Measurements from ENCODE around the gene PARD6A.

PARD6A gene

DNA sequence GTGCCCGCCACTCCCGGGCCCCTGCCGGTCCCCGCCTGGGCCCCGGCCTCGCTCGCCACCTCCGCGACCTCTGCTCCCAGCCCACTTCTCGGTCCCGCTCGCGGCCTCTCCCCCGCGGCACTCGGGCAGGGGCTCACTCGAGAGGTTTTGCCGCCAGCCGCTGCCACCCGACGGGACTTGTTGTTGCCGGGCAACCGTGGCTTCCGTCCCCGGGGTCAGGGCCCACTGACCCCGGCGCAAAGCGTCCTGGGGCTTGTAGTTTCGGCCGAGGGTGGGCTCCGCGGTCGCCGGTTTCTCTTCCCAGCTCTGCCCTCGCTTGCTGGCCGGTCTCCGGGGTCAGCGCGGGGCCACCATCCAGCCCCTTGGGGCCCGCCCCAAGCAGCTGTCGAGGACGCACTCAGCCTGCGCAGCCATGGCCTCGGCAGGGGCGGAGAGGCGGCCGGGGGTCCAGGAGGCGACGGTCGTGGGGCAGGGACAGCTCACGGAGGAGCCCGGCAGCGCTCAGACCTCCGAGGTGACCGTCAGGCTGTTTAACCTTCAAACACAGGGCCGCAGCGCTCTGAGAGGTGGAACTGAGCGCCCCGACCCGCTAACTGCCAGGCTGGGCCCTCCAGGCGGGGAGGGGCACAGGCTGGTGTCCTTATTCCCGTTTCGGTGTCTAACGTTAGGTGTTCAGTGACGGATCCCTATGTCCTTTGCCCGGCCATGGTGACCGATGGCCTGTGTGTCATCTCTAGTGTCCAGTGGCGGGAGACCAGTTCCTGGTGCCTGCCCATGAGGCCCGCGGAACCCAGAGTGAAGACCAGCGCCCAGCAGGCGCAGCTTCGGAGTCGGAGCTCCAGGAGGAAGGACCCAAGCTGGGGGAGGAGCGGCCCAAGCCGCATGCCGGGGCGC, 6.0 kb downstream of the PARD6A start, which contains the start of the genes C16orf86 and ENKD1:
Gene C16orf86 (plus strand): TSS at position 256 of the 894 bp plus-strand sequence. CDS start 157 bp downstream, at position 413.
Gene ENKD1 (minus strand): TSS at position 192 of the 894 bp plus-strand sequence. CDS start 308 bp downstream, outside the sequence.
- DNase-seq = peak; percentile 85

DNA sequence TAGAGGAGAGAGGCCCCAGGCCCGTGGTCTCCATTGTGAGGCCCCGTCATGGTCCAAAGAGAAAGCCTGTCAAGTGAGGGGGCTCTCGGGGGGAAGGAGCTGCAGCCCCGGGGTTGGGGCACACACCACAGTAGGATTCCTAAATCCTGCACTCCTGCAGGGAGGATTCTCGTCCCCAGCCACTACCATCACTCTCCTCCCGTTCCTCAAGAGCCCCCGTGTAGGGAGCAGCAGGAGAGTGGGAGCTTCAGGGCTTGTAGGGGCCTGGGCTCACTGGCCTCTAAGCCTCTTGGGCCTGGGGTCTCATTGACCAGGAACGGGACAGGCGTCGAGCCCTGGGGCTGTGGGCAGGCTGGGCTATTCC, 6.7 kb downstream of the PARD6A start:
- no peak for DNase-seq

DNA sequence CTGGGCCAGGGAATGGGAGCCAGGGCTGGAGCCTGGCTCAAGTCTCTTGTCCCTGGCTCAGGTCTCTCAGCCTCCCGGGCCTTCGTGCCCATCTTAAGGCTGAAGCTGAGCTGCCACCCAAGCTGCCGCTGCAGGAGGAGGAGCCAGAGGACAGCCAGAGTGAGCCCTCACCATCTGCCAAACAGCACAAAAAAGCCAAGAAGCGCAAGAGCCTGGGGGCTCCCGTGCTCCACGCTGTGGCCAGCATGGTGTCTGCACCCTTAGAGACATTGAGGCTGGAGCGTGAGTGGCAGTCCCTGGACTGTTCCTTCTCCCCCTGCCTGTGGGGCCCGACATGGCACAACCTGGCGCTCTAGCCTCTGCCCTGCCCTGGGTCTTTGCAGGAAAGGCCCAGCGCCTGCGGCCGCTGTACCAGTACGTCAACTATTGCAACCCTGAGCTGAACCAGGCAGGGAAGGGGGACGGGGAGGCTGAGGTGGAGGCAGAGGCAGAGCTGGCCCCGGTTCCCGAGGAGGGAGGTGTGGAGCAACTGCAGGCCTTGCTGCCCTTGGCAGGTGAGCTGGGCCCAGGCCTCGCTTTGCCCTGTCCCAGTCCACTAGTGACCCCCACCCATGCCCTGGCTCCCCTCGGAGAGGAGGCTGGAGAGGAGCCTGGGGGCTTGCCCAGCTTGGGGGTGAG, 7.2 kb downstream of the PARD6A start:
- DNase-seq = peak; percentile 76

DNA sequence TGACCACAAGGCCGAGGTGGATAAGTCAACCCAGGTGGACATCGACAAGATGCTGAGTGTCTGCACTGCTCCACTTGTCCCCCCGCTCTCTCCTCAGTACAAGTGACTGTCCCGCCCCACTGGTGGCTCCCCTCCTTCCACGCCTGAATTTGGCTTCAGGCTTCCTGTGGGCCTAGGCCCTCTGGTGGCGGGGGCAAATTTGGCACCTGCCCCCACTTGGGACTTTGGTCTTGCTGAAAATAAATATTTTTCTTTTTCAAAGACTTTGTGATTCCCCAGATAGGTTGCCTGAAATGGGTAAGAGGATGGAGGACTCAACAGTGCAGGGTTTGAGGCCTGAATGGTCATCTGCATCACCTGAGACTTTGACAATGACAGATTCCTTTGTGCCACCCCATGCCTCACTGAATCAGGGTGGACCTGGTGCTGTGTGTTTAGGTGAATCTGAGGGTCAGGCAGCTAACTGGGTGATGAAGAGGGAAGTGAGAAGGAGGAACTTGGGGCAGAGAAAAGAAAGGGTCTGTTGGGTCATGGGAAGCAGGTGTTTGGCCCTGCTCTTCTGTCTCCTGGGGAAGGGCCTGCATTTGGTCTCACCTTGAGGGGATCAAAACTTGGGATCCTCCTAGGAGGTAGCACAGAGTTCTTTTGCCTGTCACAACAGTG, 7.9 kb downstream of the PARD6A start:
- no peak for DNase-seq

DNA sequence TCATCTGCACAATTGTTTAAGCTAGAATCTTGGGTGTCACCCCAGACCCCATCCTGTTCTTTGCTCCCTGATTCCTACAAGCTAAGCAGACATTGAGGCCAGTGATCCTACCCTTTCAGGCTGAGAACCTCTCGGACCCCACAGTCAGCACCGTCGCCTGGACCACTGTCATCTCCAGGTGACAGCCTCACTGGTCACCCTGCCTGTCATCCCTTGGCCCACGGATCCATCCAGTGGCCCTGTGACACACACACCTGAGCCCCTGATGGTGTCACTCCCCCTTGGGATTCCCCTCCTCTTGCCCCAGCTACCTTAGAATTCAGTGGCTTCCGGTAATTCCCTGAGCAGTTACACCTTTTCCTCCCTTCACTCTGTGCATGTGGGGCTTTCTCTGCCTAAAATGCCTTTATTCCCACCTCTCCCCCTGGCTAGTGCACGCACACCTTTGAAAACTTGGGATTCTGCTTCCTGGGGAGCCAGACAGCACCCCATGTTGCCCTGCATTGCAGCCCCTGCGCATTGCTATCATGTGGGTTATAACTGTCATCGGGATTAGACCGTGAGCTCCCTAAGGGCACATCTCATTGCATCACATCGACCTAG, 8.8 kb downstream of the PARD6A start:
- no peak for DNase-seq

DNA sequence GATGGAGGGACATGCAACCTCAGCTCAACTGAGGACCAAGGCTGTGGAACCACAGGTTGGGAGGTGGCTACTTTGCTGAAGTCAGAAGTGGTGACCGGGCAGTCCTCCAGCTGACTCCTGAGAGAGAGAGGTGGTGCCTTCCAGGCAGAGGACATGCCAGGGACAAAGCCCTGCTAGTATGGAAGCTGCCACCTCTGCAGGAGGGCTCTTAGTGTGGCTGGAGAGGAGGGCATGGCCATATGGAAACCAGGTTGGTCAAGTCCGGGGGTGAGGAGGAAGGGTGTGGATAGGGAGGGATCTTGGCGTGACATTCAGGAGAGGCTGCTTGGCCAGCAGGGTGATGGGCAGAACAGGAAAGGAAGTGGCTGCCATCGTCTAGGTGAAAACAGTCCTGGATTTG, 11.5 kb downstream of the PARD6A start:
- DNase-seq = no peak

DNA sequence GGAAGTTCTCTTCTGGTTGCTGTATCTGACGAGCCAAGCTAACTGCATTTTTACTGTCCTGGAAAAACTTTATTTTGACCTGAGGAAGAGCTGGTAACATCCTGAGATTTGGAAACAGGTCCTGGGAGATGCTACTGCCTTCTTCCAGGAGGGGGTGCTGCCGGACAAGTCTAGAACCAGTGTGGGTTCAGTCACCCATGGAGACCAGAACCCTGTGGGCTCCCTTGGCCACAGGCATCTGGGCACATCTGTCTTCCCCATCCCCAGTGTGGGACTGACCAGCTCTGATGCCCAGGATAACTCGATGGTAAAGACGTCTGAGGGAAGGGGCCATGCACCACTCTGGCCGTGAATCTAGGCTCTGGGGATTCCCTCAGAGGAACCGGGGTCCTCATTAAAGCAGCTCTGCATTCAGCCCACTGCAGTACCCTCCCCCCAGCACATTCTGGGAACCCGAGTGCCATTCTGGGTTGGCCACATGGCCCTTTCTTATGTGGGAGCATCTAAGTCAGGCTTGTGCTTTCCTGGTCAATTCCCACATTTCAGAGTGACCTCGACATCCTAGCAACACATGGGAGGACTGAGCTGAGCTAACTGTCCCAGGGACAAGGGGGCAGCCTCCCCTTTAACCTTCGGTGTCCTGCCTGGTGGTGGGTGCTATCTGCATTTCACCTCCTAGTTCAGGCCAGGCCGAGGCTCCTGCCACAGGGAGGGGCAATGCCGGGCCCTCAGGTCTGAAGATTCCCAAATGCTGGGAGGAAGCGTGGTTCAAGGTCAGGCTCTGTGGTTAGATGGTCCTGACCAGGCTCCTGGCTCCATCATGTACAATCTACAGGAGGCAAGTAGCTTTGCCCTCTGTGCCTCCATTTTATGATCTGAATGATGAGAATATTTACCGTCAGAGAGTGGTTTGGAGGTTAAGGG, 12.2 kb downstream of the PARD6A start:
- DNase-seq = peak; percentile 37

DNA sequence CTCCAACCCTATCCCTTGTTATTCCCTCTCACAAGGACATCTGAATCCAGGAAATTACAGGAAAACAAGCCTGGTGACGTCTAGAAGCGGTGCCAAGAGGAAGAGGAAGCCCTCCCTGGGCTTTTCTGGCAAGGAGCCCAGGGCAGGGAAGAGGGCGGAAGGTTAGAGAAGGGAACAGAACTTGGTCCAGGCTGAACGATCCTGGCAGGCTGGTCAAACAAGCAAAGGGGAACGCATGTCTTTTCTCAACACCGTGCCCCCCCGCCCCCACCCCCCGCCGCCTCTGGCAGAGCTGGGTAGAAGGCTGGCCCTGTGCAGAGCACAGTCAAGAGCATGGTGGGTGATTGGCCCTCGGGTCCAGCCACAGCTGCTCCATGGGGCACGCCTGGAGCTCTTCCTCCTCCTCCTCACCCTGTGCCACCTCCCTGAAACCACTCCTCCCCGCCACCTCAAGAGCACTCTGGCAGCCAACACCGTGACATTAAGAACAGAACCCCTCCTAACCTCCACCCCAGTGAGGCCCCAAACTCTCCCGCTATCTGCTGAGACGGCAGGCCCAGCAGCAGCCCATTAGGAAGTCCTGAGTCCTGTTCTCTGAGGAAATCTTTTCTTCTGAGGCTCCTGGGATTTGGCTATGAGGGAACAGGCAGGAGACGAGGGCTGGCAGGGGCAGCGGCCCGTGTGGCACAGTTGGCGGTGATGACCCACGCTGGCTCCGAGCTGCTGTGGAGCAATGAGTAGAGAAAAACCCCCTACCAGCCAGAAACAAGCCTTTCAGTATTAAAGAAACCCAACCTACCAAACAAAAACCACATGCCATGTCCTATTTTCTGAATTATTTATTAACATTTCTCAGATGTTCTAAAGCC, 13.2 kb downstream of the PARD6A start:
- no peak for DNase-seq

DNA sequence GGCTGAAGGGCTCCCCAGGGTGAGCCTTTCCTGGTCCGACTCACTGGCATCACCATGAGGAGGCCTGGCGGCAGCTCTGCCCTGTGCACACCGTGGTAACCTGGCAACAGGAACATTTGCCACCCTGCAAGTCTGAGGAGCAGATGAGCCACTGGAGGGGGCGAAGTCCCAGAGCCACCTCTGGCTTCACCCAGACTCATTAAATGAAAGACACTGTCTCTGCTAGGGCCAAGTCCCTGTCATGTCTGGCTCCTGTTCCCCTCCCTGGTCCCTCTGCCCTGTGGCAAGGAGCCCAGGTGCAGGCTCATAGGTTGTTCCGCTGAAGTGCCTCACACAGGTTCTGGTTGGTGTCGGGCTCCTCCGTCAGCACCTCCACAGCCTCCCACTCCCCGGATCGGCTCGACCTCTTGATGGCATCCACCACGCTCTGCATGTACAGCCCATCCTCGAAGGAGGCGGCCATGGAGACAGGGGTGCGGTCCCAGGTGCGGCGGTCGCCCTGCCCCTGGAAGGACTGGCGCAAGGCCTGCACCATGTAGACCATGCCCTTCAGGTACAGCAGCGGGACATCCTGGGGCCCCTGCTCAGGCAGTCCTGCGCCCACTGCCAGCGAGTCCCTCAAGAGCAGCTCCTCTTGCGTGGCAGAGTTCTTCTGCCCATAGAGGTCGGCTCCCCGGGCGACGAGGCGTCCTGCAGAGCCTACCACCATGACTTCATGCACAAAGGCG, 14.3 kb downstream of the PARD6A start:
- DNase-seq = no peak

DNA sequence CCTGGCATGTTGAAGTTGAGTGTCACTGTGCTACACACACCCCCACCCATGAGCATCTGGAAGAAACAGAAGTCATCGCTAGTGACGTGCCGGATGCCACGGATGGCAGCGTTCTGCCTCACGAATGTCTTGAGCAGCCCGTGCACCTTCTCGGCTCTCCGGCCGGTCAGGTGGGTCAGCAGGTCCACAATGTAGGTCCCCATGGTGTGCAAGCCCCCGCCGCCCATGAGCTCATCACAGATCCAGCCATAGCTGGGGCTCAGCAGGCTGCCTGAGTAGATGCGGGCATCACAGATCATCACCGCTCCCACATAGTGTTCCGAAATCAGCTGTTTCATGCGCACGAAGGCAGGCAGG, 14.8 kb downstream of the PARD6A start:
- no peak for DNase-seq

DNA sequence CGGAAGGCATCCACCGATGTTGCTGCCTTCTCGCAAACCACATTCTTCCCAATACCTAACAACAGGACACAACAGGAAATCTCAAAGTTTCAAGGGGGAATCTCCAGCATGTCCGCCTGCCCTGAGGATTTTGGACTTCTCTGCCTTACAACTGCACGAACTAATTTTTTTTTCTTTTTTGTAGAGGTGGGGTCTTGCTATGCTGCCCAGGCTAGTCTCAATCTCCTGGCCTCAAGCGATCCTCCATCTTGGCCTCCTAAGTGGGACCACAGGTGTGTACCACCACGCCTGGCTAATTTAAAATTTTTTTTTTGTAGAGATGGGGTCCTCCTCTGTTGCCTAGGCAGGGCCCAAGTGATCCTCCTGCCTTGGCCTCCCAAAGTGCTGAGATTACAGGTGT, 15.2 kb downstream of the PARD6A start:
- no peak for DNase-seq

DNA sequence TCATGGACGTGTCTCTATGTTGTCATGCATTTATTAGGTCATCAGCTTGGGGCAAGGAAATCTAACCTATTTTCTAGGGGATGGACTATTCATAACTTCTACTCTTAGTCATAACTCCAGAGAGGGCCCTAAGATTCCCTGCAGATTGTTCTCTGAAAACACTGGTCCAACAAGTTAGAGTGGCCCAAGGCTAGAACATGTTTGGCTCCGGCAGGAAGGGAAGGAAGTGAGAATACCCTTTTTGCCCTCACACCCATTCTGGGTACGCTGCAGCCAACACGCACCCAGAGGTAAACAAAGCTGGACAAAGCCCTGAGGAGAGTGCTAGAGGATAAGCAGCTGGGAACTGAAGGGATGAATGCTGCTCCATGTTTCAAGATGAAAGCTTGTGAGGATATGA, 15.8 kb downstream of the PARD6A start:
- no peak for DNase-seq

DNA sequence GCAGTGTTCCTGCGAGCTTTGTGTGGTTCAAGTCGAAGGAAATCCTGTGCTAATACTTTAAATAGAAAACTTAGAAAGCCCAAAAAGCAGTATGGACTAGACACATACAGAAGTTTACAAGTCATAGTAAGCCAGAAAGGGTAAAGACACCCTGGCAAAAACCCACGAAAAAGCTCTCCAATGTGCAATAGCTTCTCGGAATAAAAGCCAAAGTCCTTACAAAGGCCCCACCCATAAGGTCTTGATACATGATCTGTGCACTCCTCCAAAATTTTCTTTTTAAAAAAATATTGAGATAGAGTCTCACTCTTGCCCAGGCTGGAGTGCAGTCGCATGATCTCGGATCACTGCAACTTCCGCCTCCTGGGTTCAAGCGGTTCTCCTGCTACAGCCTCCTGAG, 16.2 kb downstream of the PARD6A start:
- DNase-seq = no peak

DNA sequence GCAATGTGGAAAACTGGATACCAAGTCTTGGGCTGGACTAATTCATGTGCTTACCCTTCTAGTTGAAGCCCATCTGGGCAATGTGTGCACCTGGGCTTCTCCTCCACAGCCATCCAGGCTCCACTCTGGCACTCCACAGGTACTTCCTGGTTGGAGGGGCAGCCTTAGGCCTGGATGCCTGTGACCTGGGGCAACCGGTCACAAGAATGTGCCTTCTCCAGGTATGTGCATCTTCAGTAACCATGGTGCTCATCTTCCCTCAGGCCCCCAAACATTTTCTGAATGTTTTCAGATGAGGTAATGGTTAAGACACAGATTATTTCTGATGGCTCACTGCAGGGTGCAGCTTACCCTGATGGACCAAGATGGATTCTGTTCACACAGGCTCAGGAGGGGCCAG, 17.0 kb downstream of the PARD6A start:
- DNase-seq = no peak

DNA sequence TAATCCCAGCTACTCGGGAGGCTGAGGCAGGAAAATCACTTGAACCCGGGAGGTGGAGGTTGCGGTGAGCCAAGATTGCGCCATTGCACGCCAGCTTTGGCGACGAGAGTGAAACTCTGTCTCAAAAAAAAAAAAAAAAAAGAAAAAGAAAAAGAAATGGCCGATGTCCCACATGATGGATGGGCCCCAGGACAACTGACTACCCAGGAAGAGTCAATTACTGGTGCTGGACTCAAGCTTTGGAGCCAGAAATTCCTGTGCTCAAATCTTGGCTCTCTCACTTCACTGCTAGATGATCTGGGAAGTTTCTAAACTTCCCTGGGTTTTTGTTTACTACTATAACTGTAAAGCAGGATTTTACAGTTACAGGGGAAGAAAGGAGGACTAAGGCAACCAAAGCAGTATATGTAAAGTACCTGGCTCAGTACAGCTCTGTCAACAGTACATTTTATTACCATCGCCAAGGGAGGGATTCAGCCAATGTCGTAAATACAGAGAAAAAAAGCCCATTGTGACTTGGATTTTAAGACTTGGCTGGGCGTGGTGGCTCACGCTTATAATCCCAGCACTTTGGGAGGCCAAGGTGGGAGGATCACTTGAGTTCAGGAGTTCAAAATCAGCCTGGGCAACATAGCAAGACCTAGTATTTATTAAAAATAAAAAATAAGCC, 17.7 kb downstream of the PARD6A start:
- no peak for DNase-seq

DNA sequence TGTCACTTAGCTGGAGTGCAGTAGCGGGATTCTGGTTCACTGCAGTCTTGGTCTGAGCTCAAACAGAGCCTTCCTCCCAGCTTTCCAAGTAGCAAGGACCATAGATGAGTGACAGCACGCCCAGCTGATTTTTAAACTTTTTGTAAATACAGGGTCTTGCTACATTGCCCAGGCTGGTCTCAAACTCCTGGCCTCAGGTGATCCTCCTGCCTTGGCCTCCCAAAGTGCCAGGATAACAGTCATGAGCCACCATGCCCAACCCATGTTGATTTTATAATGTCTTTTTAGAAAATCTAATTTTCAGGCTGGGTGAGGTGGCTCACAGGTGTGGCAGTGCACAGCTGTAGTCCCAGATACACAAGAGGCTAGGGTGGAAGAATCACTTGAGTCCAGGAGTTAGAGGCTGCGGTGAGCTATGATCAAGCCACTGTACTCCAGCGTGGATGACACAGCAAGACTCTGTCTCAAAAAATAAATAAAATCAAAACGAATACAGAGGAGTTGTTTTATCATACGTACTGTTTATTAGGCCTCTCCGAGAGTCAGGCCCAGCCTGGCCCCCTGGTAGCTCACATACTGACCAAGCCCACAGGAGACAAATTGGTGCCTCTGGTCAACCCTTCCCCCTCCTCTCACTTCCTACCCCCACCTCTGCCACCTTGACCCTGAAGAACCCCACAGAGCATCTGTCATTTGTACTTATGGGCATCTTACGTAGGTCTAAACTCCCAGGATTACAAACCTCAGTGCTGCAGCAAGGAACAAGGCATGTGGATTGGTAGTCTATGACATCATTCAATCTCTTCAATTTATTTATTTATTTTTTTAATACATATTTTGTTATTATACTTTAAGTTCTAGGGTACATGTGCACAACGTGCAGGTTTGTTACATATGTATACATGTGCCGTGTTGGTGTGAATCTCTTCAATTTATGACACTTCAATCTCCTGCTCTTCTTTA, 19.5 kb downstream of the PARD6A start:
- DNase-seq = no peak

DNA sequence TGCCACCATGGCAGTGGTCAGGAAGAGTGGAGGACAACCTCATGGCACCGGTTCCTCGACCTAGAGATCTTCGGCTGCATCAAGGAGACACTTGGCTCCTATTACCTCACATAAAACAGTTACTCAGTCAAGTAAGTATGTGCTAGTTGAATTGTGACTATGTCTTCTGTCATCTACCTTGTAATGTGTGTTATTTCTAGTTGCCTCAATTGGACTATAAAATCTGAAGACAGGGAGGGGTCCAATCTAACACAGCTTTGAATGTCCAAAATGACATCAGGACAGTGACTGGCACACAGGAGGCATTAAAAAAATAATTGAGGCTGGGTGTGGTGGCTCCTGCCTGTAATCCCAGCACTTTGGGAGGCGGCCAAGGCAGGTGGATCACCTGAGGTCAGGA, 23.0 kb downstream of the PARD6A start:
- DNase-seq = no peak

All from right kidney (tissue), 1 donor.